NCI-H1105 treated with DMSO at 0.1 percent for 48 hours (cell line): Measurements from ENCODE around the gene LANCL2.
"Not testable (repeated sequence)": the region's sequence is repeated elsewhere in the genome, so short reads cannot be mapped to it uniquely, and the experiment has no call there.

Experiments
- DNase-seq: peaks from one replicate; lab custom pipeline; 2025; lab: John Stamatoyannopoulos, UW

The LANCL2 gene

GRCh38 chr7:55405856-55406541 lies 40.9 kb downstream of the LANCL2 start:
- DNase-seq = peak; percentile 92

GRCh38 chr7:55409482-55410225 lies 44.5 kb downstream of the LANCL2 start:
- peak; percentile 38 for DNase-seq

GRCh38 chr7:55410667-55411239 lies 45.6 kb downstream of the LANCL2 start:
- no peak for DNase-seq

- no peak for DNase-seq
These were observed 46.7 kb downstream of the LANCL2 start for GRCh38 chr7:55411844-55412243.

GRCh38 chr7:55413442-55413841 lies 48.3 kb downstream of the LANCL2 start:
- peak; percentile 24 for DNase-seq

- DNase-seq = peak; percentile 78
These were observed 50.1 kb downstream of the LANCL2 start for GRCh38 chr7:55415173-55415778.

GRCh38 chr7:55417456-55417855 lies 52.3 kb downstream of the LANCL2 start:
- not testable (repeated sequence) for DNase-seq

- no peak for DNase-seq
These were observed 55.4 kb downstream of the LANCL2 start for GRCh38 chr7:55420530-55420929.

- DNase-seq = no peak
These were observed 58.2 kb downstream of the LANCL2 start for GRCh38 chr7:55423277-55423711.

- no peak for DNase-seq
These were observed 58.8 kb downstream of the LANCL2 start for GRCh38 chr7:55423891-55424290.

- no peak for DNase-seq
These were observed 60.1 kb downstream of the LANCL2 start for GRCh38 chr7:55425141-55425752.

- DNase-seq = no peak
These were observed 61.5 kb downstream of the LANCL2 start for GRCh38 chr7:55426676-55427075.

GRCh38 chr7:55427342-55427741 lies 62.2 kb downstream of the LANCL2 start:
- no peak for DNase-seq

GRCh38 chr7:55427800-55428199 lies 62.7 kb downstream of the LANCL2 start:
- peak; percentile 72 for DNase-seq

GRCh38 chr7:55429835-55430499 lies 64.8 kb downstream of the LANCL2 start:
- no peak for DNase-seq

GRCh38 chr7:55431898-55432297 lies 66.8 kb downstream of the LANCL2 start:
- DNase-seq = no peak

- DNase-seq = no peak
These were observed 67.4 kb downstream of the LANCL2 start for GRCh38 chr7:55432506-55432905.

GRCh38 chr7:55432939-55433784 lies 68.0 kb downstream of the LANCL2 start:
- peak; percentile 74 for DNase-seq

GRCh38 chr7:55435466-55435865 lies 70.3 kb downstream of the LANCL2 start:
- DNase-seq = no peak

- DNase-seq = no peak
These were observed 71.3 kb downstream of the LANCL2 start for GRCh38 chr7:55436457-55436856.

- no peak for DNase-seq
These were observed 72.2 kb downstream of the LANCL2 start for GRCh38 chr7:55437375-55437774.
